Smooth muscle cell (in vitro differentiated cells): ENCODE results near the gene PAIP2. TPM values are rescaled to one million over a fixed set of nuclear protein-coding genes. Genes with fewer than 3 reads are reported as not detected.

ENCODE experiments used
- DNase-seq: peaks from one replicate; lab custom pipeline; 2025; ENCODE audit not compliant: unreplicated experiment; lab: John Stamatoyannopoulos, UW
- H2AFZ ChIP-seq: fragments of 200-600 bp; sonication (generic); 2 replicates; pipeline ENCODE4 v1.6.0; 2016; ENCODE audit warnings: antibody characterized with exemption, low read depth, mild to moderate bottlenecking
- H3F3A ChIP-seq: fragments of 200-600 bp; sonication (generic); 2 replicates; pipeline ENCODE4 v1.6.0; 2017; ENCODE audit warnings: antibody characterized with exemption, low read depth
- H3K27ac ChIP-seq: fragments of 200-600 bp; sonication (generic); 2 replicates; pipeline ENCODE4 v1.5.1; 2016; ENCODE audit warnings: low read depth, mild to moderate bottlenecking
- H3K27me3 ChIP-seq: fragments of 200-600 bp; sonication (generic); 2 replicates; pipeline ENCODE4 v1.6.1; 2016; ENCODE audit warnings: low read depth, mild to moderate bottlenecking
- H3K36me3 ChIP-seq: fragments of 200-600 bp; sonication (generic); 2 replicates; pipeline ENCODE4 v1.5.1; 2016; ENCODE audit warnings: low read depth
- H3K4me1 ChIP-seq: fragments of 200-600 bp; sonication (generic); 2 replicates; pipeline ENCODE4 v1.5.1; 2016; ENCODE audit warnings: low read depth
- H3K4me2 ChIP-seq: fragments of 200-600 bp; sonication (generic); 2 replicates; pipeline ENCODE4 v1.6.0; 2016; ENCODE audit warnings: mild to moderate bottlenecking
- H3K4me3 ChIP-seq: fragments of 200-600 bp; sonication (generic); 2 replicates; pipeline ENCODE4 v1.5.1; 2016; ENCODE audit warnings: mild to moderate bottlenecking
- H3K79me2 ChIP-seq: fragments of 200-600 bp; sonication (generic); 2 replicates; pipeline ENCODE4 v1.6.0; 2016; ENCODE audit warnings: low read depth, mild to moderate bottlenecking
- H3K9ac ChIP-seq: fragments of 200-600 bp; sonication (generic); 2 replicates; pipeline ENCODE4 v1.6.0; 2016; ENCODE audit warnings: low read depth
- H3K9me3 ChIP-seq: fragments of 200-600 bp; sonication (generic); replicated peaks from 2 replicates; pipeline ENCODE4 v1.5.1; 2016; ENCODE audit warnings: low read depth
- H4K20me1 ChIP-seq: fragments of 200-600 bp; sonication (generic); 2 replicates; pipeline ENCODE4 v1.6.0; 2016; ENCODE audit warnings: low read depth
- WGBS: methylation state at CpG from one replicate; pipeline ENCODE4 v1.1.7; 2016; ENCODE audit warnings: low lambda C conversion rate; 5-methylcytosine and 5-hydroxymethylcytosine counted together
- polyA plus RNA-seq: library from polyadenylated mRNA; unstranded; fragments of >200 nt; fragmentation: Nextera tagmentation; extraction: Ambion mirVana; gene quantifications from 2 replicates; pipeline ENCODE4 v1.2.1, GENCODE V29; 2016
- total RNA-seq: library from RNA; depleted of rRNA; stranded (reverse); fragments of >200 nt; gene quantifications from 2 replicates; pipeline ENCODE4 v1.2.3, GENCODE V29; 2014
- TF ChIP-seq, protein P1 (sequence below): fragments of 200-600 bp; sonication (generic); IDR thresholded peaks from 2 replicates; pipeline ENCODE4 v1.5.1; 2017; ENCODE audit warnings: borderline replicate concordance, mild to moderate bottlenecking, antibody characterized with exemption; ENCODE audit not compliant: insufficient read depth, poor library complexity, severe bottlenecking

Gene PAIP2
- total and polyA plus RNA-seq, 2 experiments from 2014 or later: 98.1 to 123 TPM

DNA sequence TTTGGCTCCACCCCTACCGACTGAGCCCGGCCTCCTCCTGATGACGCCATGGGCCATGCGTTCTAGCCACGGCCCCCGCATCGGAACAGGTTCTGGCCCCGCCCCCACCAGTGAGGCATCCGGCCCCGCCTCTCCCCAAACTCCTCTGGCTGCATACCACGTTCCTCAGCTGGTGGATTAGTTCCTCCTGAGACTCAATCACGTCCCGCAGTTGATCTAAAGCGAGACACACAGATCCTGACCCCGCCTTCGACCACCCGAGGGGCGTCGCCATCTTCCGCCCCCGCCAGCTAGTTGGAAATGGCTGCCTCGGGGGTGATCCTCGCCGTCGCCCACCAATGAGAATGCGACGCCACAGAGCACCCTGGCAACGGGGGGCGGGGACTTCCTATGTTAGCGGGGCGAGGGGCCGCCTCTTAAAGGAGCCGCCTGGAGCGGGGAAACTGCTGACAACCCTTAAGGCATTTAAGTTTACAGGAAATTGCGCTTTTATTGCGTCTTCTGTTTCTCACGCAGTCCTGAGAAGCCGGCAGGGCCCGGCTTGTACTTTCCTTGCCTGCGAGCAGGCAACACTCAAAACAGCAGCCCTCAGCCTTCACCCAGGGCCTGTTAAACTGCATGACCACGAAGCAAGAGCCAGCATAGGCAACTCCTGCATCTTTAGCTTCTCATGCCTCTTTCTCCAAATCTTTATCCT lies 62.3 kb downstream of the PAIP2 start, which contains the start of gene SPATA24:
SPATA24 (minus strand) TSS at position 303 of the 697 bp plus-strand sequence; CDS start at position 274, 29 bp downstream.
- TF ChIP-seq, protein P1, sequence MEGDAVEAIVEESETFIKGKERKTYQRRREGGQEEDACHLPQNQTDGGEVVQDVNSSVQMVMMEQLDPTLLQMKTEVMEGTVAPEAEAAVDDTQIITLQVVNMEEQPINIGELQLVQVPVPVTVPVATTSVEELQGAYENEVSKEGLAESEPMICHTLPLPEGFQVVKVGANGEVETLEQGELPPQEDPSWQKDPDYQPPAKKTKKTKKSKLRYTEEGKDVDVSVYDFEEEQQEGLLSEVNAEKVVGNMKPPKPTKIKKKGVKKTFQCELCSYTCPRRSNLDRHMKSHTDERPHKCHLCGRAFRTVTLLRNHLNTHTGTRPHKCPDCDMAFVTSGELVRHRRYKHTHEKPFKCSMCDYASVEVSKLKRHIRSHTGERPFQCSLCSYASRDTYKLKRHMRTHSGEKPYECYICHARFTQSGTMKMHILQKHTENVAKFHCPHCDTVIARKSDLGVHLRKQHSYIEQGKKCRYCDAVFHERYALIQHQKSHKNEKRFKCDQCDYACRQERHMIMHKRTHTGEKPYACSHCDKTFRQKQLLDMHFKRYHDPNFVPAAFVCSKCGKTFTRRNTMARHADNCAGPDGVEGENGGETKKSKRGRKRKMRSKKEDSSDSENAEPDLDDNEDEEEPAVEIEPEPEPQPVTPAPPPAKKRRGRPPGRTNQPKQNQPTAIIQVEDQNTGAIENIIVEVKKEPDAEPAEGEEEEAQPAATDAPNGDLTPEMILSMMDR: no peak
- Histone ChIP-seq H3K79me2 (no peaks in the 10 kb centered on the region), H3K4me1 (peaks cover 8% of the 10 kb centered on the region), H3K36me3 (no peaks in the 10 kb centered on the region), H3K27ac (peak within 1 kb of the TSS; percentile 92), H3K4me2 (peak within 1 kb of the TSS; percentile 90), H2AFZ (peak within 1 kb of the TSS; percentile 80), H3K27me3 (no peaks in the 10 kb centered on the region), H3K9ac (peak within 1 kb of the TSS; percentile 73), H3K9me3 (no peaks in the 10 kb centered on the region), H4K20me1 (no peaks in the 10 kb centered on the region), H3F3A (peaks cover 4% of the 10 kb centered on the region), H3K4me3 (peak within 1 kb of the TSS; percentile 50)
- under 1% methylated on average over 41 of the region's 41 CpGs for WGBS
- DNase-seq: peak; percentile 100

DNA sequence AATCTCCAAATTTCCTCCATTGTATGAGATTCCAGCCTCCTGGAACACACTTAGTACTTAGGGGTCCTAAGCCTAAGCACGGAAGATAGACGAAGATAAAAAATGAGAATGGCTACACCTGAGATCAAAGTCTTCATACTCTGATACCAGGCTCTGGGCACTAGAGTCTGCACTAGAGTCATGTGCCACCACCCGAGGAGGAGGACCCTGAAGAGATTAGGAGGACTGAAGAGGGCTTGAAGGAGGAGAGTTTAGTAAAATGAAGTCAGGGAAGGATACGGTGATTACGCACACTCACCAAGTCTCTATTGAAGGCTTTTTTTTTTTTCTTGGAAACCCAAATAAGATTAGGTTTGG lies 62.8 kb downstream of the PAIP2 start:
- Histone ChIP-seq H4K20me1 (no peaks in the 10 kb centered on the region), H3K79me2 (no peaks in the 10 kb centered on the region), H3K36me3 (no peaks in the 10 kb centered on the region), H3K9ac (peak overlapping the region; percentile 73), H3K4me3 (peak overlapping the region; percentile 50), H2AFZ (peak overlapping the region; percentile 80), H3K9me3 (no peaks in the 10 kb centered on the region), H3K27me3 (no peaks in the 10 kb centered on the region), H3K4me2 (peak overlapping the region; percentile 90), H3K27ac (peak overlapping the region; percentile 92), H3F3A (peaks cover 4% of the 10 kb centered on the region), H3K4me1 (peaks cover 8% of the 10 kb centered on the region)
- no peak for DNase-seq
- 52% methylated on average over 5 of the region's 5 CpGs for WGBS
- TF ChIP-seq, protein P1: no peak

DNA sequence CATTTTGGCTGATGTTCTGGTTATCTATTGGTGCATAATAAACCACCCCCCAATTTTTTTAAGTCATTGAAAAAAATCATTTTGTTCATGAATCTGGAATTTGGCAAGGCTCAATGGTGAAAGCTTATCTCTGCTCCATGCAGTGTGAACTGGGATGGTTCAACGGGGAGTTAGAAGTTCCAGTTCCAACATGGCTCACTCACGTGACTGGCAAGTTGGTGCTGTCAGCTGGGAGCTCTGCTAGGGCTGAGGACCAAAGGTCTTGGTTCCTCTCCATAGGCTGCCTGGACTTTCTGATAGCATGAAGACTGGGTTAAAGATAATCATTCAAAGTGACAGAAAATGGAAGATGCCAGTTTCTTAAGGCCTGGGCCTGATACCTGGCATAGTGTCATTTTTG lies 65.3 kb downstream of the PAIP2 start:
- Histone ChIP-seq H3F3A (peaks cover 4% of the 10 kb centered on the region), H3K4me3 (no peak overlapping the region), H3K79me2 (no peaks in the 10 kb centered on the region), H3K27ac (no peak overlapping the region), H3K9me3 (no peaks in the 10 kb centered on the region), H3K9ac (no peak overlapping the region), H3K27me3 (no peaks in the 10 kb centered on the region), H3K36me3 (no peaks in the 10 kb centered on the region), H4K20me1 (no peaks in the 10 kb centered on the region), H2AFZ (no peak overlapping the region), H3K4me2 (no peak overlapping the region), H3K4me1 (peaks cover 8% of the 10 kb centered on the region)
- no peak for DNase-seq
- TF ChIP-seq, protein P1: no peak
- WGBS: 91% methylated on average over 2 of the region's 2 CpGs

DNA sequence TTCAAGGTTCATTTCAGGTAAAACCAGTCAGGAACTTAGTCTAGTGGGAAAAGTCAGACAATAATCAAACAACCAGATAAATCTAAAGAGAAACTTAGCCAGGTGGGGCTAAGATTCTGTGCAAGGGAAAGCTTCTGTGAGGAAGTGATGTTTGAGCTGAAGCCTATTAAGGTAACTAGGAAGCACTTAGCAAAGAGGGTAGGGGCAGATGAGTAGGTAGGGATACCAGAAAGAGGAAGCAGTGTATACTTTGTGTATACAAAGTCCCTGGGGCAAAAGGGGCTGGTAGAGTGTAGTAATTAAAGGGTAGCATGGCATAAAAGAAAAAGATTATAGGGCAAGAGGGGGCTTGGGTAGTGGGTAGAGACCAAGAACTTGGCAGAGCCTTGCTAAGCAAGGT lies 65.9 kb downstream of the PAIP2 start:
- no peaks in the 10 kb centered on the region for H3K79me2 ChIP-seq
- TF ChIP-seq, protein P1: no peak
- no peak overlapping the region for H3K9ac ChIP-seq
- H3K4me2 ChIP-seq: no peak overlapping the region
- H2AFZ ChIP-seq: no peak overlapping the region
- H3F3A ChIP-seq: peaks cover 4% of the 10 kb centered on the region
- H3K36me3 ChIP-seq: no peaks in the 10 kb centered on the region
- H3K9me3 ChIP-seq: no peaks in the 10 kb centered on the region
- DNase-seq: no peak
- H3K27ac ChIP-seq: no peak overlapping the region
- H3K27me3 ChIP-seq: no peaks in the 10 kb centered on the region
- peaks cover 8% of the 10 kb centered on the region for H3K4me1 ChIP-seq
- H4K20me1 ChIP-seq: no peaks in the 10 kb centered on the region
- no peak overlapping the region for H3K4me3 ChIP-seq
